Endodermal cell (in vitro differentiated cells): ENCODE measurements around the gene TSPAN33. TPM values are rescaled to one million over a fixed set of nuclear protein-coding genes. Genes with fewer than 3 reads are reported as not detected.
A peak's percentile ranks its signal among the peaks of the same experiment; 100 is the strongest.

ENCODE experiments used
- DNase-seq: peaks from one replicate; pipeline ENCODE4 v3.0.0-alpha.2; 2017
- H3K27ac ChIP-seq: 2 replicates; pipeline ENCODE4 v1.5.1; 2013; ENCODE audit warnings: mild to moderate bottlenecking, low read depth, low read length, moderate library complexity
- H3K27me3 ChIP-seq: 2 replicates; pipeline ENCODE4 v1.6.1; 2013; ENCODE audit warnings: mild to moderate bottlenecking, low read length, moderate library complexity; ENCODE audit not compliant: insufficient read depth, control insufficient read depth, poor library complexity, severe bottlenecking
- H3K36me3 ChIP-seq: 2 replicates; pipeline ENCODE4 v1.7.0; 2013; ENCODE audit warnings: mild to moderate bottlenecking, low read length, moderate library complexity; ENCODE audit not compliant: control insufficient read depth, insufficient read depth
- H3K4me1 ChIP-seq: one replicate; pipeline ENCODE4 v1.7.0; 2013; ENCODE audit warnings: low read length; ENCODE audit not compliant: control insufficient read depth, insufficient read depth
- H3K4me3 ChIP-seq: 2 replicates; pipeline ENCODE4 v1.5.1; 2013; ENCODE audit warnings: mild to moderate bottlenecking, low read length, moderate library complexity
- H3K9ac ChIP-seq: 2 replicates; pipeline ENCODE4 v1.6.1; 2013; ENCODE audit warnings: mild to moderate bottlenecking, low read length, moderate library complexity; ENCODE audit not compliant: poor library complexity, severe bottlenecking; ENCODE audit errors: extremely low read depth
- H3K9me3 ChIP-seq: 2 replicates; pipeline ENCODE4 v1.6.1; 2013; ENCODE audit warnings: mild to moderate bottlenecking, low read length, moderate library complexity; ENCODE audit not compliant: control insufficient read depth
- H3K27ac Mint-ChIP-seq: 2 replicates; pipeline ENCODE4 v1.8.0; 2020; ENCODE audit warnings: mixed read lengths
- H3K27me3 Mint-ChIP-seq: 2 replicates; pipeline ENCODE4 v1.8.0; 2021; ENCODE audit warnings: mild to moderate bottlenecking, mixed read lengths; ENCODE audit not compliant: insufficient read depth
- H3K36me3 Mint-ChIP-seq: 2 replicates; pipeline ENCODE4 v1.8.0; 2020; ENCODE audit warnings: low read depth, mixed read lengths
- H3K4me1 Mint-ChIP-seq: 2 replicates; pipeline ENCODE4 v1.8.0; 2020; ENCODE audit warnings: mixed read lengths
- H3K4me3 Mint-ChIP-seq: 2 replicates; pipeline ENCODE4 v1.8.0; 2020; ENCODE audit warnings: mild to moderate bottlenecking, moderate library complexity, mixed read lengths
- H3K9me3 Mint-ChIP-seq: 2 replicates; pipeline ENCODE4 v1.8.0; 2020; ENCODE audit warnings: mild to moderate bottlenecking, mixed read lengths
- CTCF ChIP-seq: fragments of 200-600 bp; sonication (generic); conservative IDR thresholded peaks from 2 replicates; pipeline ENCODE4 v1.5.0; 2021; ENCODE audit warnings: antibody characterized with exemption, mild to moderate bottlenecking
- WGBS, 2 experiments: methylation state at CpG; one replicate each; pipeline versions ENCODE4 v1.1.5 to v1.1.7; 2013; ENCODE audit warnings: missing lambda C conversion rate in 2 of 2, mixed read lengths in 1 of 2; ENCODE audit not compliant: insufficient coverage in 1 of 2, insufficient read length in 1 of 2; 5-methylcytosine and 5-hydroxymethylcytosine counted together
- total RNA-seq, 2 donors: library from RNA; stranded (reverse); fragmentation: NEBNext Ultra II Directional in 1 of 2; extraction: Animal tissue kit (Norgen Biotek cat#: 25700) in 1 of 2; gene quantifications; 2 replicates in 1 of 2; 3 replicates in 1 of 2; pipeline ENCODE4 v1.2.1, GENCODE V29; 2021

TSPAN33 gene
- total RNA-seq, 2 donors from 2014 or later, result 33.2 to 35.6 TPM

GRCh38 chr7:129162732-129163131 is 18.2 kb downstream of the TSPAN33 start:
- Mint-ChIP-seq H3K27ac (no peak overlapping the region), H3K27me3 (no peaks in the 10 kb centered on the region), H3K4me3 (no peak overlapping the region), H3K9me3 (no peaks in the 10 kb centered on the region), H3K36me3 (peaks cover 17% of the 10 kb centered on the region), H3K4me1 (no peaks in the 10 kb centered on the region)
- no peaks in the 10 kb centered on the region for H3K4me1 ChIP-seq
- H3K9me3 ChIP-seq, result no peaks in the 10 kb centered on the region
- DNase-seq, result no peak
- H3K27ac ChIP-seq, result no peak overlapping the region
- no peaks in the 10 kb centered on the region for H3K27me3 ChIP-seq
- no peak for TF ChIP-seq CTCF
- H3K9ac ChIP-seq, result no peak overlapping the region
- H3K4me3 ChIP-seq, result no peak overlapping the region
- H3K36me3 ChIP-seq, result peaks cover 6% of the 10 kb centered on the region
- 91 to 100% methylated on average over 1 to 5 of the region's 5 CpGs for WGBS, 2 experiments

- Histone ChIP-seq H3K27ac (no peak overlapping the region), H3K4me1 (no peaks in the 10 kb centered on the region), H3K9me3 (no peaks in the 10 kb centered on the region), H3K9ac (no peak overlapping the region), H3K36me3 (peaks cover 6% of the 10 kb centered on the region), H3K27me3 (no peaks in the 10 kb centered on the region), H3K4me3 (no peak overlapping the region)
- Mint-ChIP-seq H3K4me1 (peaks cover 11% of the 10 kb centered on the region), H3K9me3 (no peaks in the 10 kb centered on the region), H3K36me3 (peaks cover 17% of the 10 kb centered on the region), H3K4me3 (no peak overlapping the region), H3K27ac (no peak overlapping the region), H3K27me3 (no peaks in the 10 kb centered on the region)
- no peak for DNase-seq
- WGBS, 2 experiments, result 69 to 78% methylated on average over 11 of the region's 11 CpGs
- TF ChIP-seq CTCF, result peak; percentile 94
Measured at GRCh38 chr7:129163875-129164544, 19.5 kb downstream of the TSPAN33 start.

GRCh38 chr7:129166745-129167144 is 22.2 kb downstream of the TSPAN33 start:
- H3K27me3 Mint-ChIP-seq, result no peaks in the 10 kb centered on the region
- Histone ChIP-seq H3K27me3 (peaks cover 4% of the 10 kb centered on the region), H3K4me3 (no peak overlapping the region), H3K9me3 (no peaks in the 10 kb centered on the region), H3K36me3 (peaks cover 6% of the 10 kb centered on the region), H3K9ac (no peak overlapping the region), H3K4me1 (peaks cover 7% of the 10 kb centered on the region), H3K27ac (no peak overlapping the region)
- WGBS, 2 experiments, result 93 to 97% methylated on average over 4 of the region's 4 CpGs
- no peaks in the 10 kb centered on the region for H3K9me3 Mint-ChIP-seq
- no peak for TF ChIP-seq CTCF
- peaks cover 25% of the 10 kb centered on the region for H3K4me1 Mint-ChIP-seq
- peaks cover 17% of the 10 kb centered on the region for H3K36me3 Mint-ChIP-seq
- no peak overlapping the region for H3K27ac Mint-ChIP-seq
- DNase-seq, result no peak
- H3K4me3 Mint-ChIP-seq, result no peak overlapping the region
